GM12878 (cell line): Measurements from ENCODE around the gene RAD9A. TPM values are rescaled to one million over a fixed set of nuclear protein-coding genes. Genes with fewer than 3 reads are reported as not detected.
A peak's percentile ranks its signal among the peaks of the same experiment; 100 is the strongest.

Source experiments
- ATF7 ChIP-seq: fragments of 450-650 bp; IDR thresholded peaks from 2 replicates; pipeline ENCODE4 v1.6.1; 2016; ENCODE audit warnings: low read depth, mild to moderate bottlenecking
- BHLHE40 ChIP-seq, 2 experiments: fragments of 450-650 bp in 1 of 2; IDR thresholded peaks; 2 replicates each; pipeline ENCODE4 v1.6.1; 2011 to 2017; ENCODE audit warnings: low read depth in 2 of 2, borderline replicate concordance in 1 of 2, improper control_type of control experiment in 1 of 2, low read length in 1 of 2, mild to moderate bottlenecking in 1 of 2
- CREB1 ChIP-seq: IDR thresholded peaks from 2 replicates; pipeline ENCODE4 v1.6.1; 2012; ENCODE audit warnings: low read depth, mild to moderate bottlenecking, inconsistent platforms
- DPF2 ChIP-seq: fragments of 450-650 bp; IDR thresholded peaks from 2 replicates; pipeline ENCODE4 v1.6.1; 2017; ENCODE audit warnings: mild to moderate bottlenecking
- EGR1 ChIP-seq, 2 experiments: IDR thresholded peaks; 1 replicate in 1 of 2; 2 replicates in 1 of 2; pipeline ENCODE4 v1.6.1; 2011 to 2012; ENCODE audit warnings: low read depth in 2 of 2, low read length in 2 of 2, borderline replicate concordance in 1 of 2, mild to moderate bottlenecking in 1 of 2, moderate library complexity in 1 of 2
- FOXK2 ChIP-seq: fragments of 450-650 bp; IDR thresholded peaks from 2 replicates; pipeline ENCODE4 v1.6.1; 2017; ENCODE audit warnings: mild to moderate bottlenecking, moderate library complexity
- HCFC1 ChIP-seq: fragments of 150-350 bp; IDR thresholded peaks from 2 replicates; pipeline ENCODE4 v1.6.1; 2014; ENCODE audit warnings: low read length
- HDAC6 ChIP-seq: fragments of 200-600 bp; sonication (generic); IDR thresholded peaks from one replicate; pipeline ENCODE4 v1.8.0; 2017; ENCODE audit warnings: antibody characterized with exemption; ENCODE audit not compliant: unreplicated experiment
- NBN ChIP-seq: fragments of 450-650 bp; IDR thresholded peaks from 2 replicates; pipeline ENCODE4 v1.6.1; 2016
- NR2C1 ChIP-seq: fragments of 450-650 bp; IDR thresholded peaks from 2 replicates; pipeline ENCODE4 v1.6.1; 2017; ENCODE audit warnings: antibody characterized with exemption, mild to moderate bottlenecking, moderate library complexity
- NRF1 ChIP-seq: conservative IDR thresholded peaks from 2 replicates; pipeline ENCODE4 v1.6.1; 2011; ENCODE audit warnings: mild to moderate bottlenecking, low read depth, low read length, improper control_type of control experiment
- PAX8 ChIP-seq: fragments of 450-650 bp; IDR thresholded peaks from 2 replicates; pipeline ENCODE4 v1.6.1; 2017; ENCODE audit warnings: mild to moderate bottlenecking, moderate library complexity
- RAD21 ChIP-seq: IDR thresholded peaks from 2 replicates; pipeline ENCODE4 v1.6.1; 2011; ENCODE audit warnings: mild to moderate bottlenecking, low read depth, low read length, moderate library complexity; ENCODE audit not compliant: insufficient read depth
- SMARCA5 ChIP-seq: fragments of 450-650 bp; IDR thresholded peaks from 2 replicates; pipeline ENCODE4 v1.6.1; 2017; ENCODE audit warnings: mild to moderate bottlenecking
- SREBF2 ChIP-seq: IDR thresholded peaks from 2 replicates; pipeline ENCODE4 v1.6.1; 2012; ENCODE audit warnings: mild to moderate bottlenecking, low read length
- SUZ12 ChIP-seq: fragments of 200-600 bp; sonication (generic); IDR thresholded peaks from one replicate; pipeline ENCODE4 v1.6.1; 2018; ENCODE audit warnings: antibody characterized with exemption, mild to moderate bottlenecking; ENCODE audit not compliant: unreplicated experiment
- WRNIP1 ChIP-seq: IDR thresholded peaks from 2 replicates; pipeline ENCODE4 v1.6.1; 2011; ENCODE audit warnings: low read depth, low read length, improper control_type of control experiment, borderline replicate concordance
- ZNF274 ChIP-seq: IDR thresholded peaks from one replicate; pipeline ENCODE4 v1.8.0; 2011; ENCODE audit not compliant: insufficient read length, insufficient read depth
- ZZZ3 ChIP-seq: IDR thresholded peaks from 2 replicates; pipeline ENCODE4 v1.6.1; 2011; ENCODE audit warnings: low read depth; ENCODE audit not compliant: control insufficient read depth, insufficient read length
- polyA plus RNA-seq, 11 experiments: library from polyadenylated mRNA; depleted of rRNA in 4 of 11; unstranded in 6 of 11; stranded (reverse) in 5 of 11; fragments of >200 nt; fragmentation: Nextera tagmentation in 4 of 11; fragmentation: Illumina TruSeq in 1 of 11; extraction: Ambion mirVana in 4 of 11; extraction: Trizol in 1 of 11; gene quantifications; 1 replicate in 1 of 11; 2 replicates in 10 of 11; pipeline versions ENCODE4 v1.2.1 to v1.2.3, GENCODE V29; 2011 to 2016; ENCODE audit warnings: inconsistent platforms in 2 of 11, missing spikeins in 2 of 11, low read depth in 1 of 11
- total RNA-seq, 4 experiments: library from RNA; depleted of rRNA in 3 of 4; stranded (reverse); fragments of >200 nt in 3 of 4; fragmentation: Illumina TruSeq in 1 of 4; extraction: Trizol in 1 of 4; gene quantifications; 2 replicates each; pipeline versions ENCODE4 v1.2.1 to v1.2.3, GENCODE V29; 2013 to 2021
- TF ChIP-seq, protein P1 (sequence below): IDR thresholded peaks from 2 replicates; pipeline ENCODE4 v1.6.1; 2011; ENCODE audit warnings: low read depth, mild to moderate bottlenecking, low read length, moderate library complexity, borderline replicate concordance; ENCODE audit errors: extremely low read depth
- TF ChIP-seq, protein P2 (sequence below): fragments of 450-650 bp; IDR thresholded peaks from 2 replicates; pipeline ENCODE4 v1.6.1; 2016; ENCODE audit warnings: mild to moderate bottlenecking
- TF ChIP-seq, protein P3 (sequence below): fragments of 450-650 bp; IDR thresholded peaks from 2 replicates; pipeline ENCODE4 v1.6.1; 2017; ENCODE audit warnings: mild to moderate bottlenecking
- TF ChIP-seq, protein P4 (sequence below): fragments of 150-350 bp; IDR thresholded peaks from 2 replicates; pipeline ENCODE4 v1.6.1; 2016; ENCODE audit warnings: low read depth, low read length

The RAD9A gene
- total and polyA plus RNA-seq, 10 of the 15 experiments (the other 5 are each of a cell fraction or from before 2014, with no cell fraction given), result 1.1 to 36.2 (median 19.8) TPM

DNA sequence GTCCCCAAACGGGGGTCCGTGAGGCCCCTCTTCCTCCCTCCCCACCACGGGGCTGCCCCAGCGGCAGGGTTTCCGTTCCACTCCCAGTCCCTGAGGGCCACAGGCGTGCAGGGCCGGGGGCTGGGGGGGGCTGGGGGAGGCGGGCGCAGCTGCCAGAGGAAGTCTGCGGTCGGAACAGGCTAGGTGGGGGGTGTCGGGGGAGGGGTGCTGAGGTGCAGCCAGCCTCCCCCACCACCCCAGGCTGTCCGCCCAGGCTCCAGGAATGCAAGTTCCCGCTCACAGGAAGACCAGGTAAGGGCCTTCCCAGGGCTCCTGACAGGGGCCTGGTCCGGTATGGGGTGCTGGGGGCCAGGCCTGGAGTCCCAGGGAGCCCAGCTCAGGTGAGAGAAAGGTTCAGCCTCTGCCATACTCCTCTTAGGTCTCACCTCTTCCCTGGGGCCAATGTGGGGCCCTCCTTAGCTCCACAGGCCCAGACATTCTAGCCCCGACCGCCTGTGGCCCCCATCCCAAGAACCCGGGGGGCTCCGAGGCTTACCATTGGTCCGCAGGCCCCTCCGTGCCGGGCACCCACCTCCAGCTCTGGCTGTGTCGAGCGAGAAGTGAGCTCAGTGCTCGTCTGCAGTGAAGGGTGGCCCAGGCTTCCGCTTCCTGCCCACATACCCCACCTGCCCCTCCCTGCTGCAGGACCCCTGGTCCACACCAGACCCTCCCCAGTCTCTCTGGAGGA is 45.5 kb downstream of the RAD9A start, which contains the start of gene PTPRCAP (continued):
- TF ChIP-seq, protein P1, sequence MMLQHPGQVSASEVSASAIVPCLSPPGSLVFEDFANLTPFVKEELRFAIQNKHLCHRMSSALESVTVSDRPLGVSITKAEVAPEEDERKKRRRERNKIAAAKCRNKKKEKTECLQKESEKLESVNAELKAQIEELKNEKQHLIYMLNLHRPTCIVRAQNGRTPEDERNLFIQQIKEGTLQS, result no peak
- TF ChIP-seq ATF7 (no peak), EGR1 (IDR thresholded peaks at IDR 0.05; ENCODE audit: borderline replicate concordance in 1 of 2, low read depth in 2 of 2, low read length in 2 of 2) (peak in 1 of 2 experiments; percentile 19; a peak in 1 of 3 replicates), RAD21 (no peak), PAX8 (no peak), NR2C1 (no peak), DPF2 (peak; percentile 64), BHLHE40 (IDR thresholded peaks at IDR 0.05; ENCODE audit: borderline replicate concordance in 1 of 2, low read depth in 2 of 2, low read length in 1 of 2) (peak; percentile 28 to 55; a peak in 3 of 4 replicates), CREB1 (no peak), NBN (peak; percentile 45; the same call in 1 of the 2 replicates), FOXK2 (no peak), WRNIP1 (no peak), SMARCA5 (no peak), HCFC1 (no peak), SUZ12 (no peak), HDAC6 (no peak), ZNF274 (no peak), NRF1 (no peak), SREBF2 (no peak), ZZZ3 (no peak)
- TF ChIP-seq, protein P2, sequence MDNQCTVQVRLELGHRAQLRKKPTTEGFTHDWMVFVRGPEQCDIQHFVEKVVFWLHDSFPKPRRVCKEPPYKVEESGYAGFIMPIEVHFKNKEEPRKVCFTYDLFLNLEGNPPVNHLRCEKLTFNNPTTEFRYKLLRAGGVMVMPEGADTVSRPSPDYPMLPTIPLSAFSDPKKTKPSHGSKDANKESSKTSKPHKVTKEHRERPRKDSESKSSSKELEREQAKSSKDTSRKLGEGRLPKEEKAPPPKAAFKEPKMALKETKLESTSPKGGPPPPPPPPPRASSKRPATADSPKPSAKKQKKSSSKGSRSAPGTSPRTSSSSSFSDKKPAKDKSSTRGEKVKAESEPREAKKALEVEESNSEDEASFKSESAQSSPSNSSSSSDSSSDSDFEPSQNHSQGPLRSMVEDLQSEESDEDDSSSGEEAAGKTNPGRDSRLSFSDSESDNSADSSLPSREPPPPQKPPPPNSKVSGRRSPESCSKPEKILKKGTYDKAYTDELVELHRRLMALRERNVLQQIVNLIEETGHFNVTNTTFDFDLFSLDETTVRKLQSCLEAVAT, result peak; percentile 79
- TF ChIP-seq, protein P3, sequence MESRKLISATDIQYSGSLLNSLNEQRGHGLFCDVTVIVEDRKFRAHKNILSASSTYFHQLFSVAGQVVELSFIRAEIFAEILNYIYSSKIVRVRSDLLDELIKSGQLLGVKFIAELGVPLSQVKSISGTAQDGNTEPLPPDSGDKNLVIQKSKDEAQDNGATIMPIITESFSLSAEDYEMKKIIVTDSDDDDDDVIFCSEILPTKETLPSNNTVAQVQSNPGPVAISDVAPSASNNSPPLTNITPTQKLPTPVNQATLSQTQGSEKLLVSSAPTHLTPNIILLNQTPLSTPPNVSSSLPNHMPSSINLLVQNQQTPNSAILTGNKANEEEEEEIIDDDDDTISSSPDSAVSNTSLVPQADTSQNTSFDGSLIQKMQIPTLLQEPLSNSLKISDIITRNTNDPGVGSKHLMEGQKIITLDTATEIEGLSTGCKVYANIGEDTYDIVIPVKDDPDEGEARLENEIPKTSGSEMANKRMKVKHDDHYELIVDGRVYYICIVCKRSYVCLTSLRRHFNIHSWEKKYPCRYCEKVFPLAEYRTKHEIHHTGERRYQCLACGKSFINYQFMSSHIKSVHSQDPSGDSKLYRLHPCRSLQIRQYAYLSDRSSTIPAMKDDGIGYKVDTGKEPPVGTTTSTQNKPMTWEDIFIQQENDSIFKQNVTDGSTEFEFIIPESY, result no peak
- TF ChIP-seq, protein P4, sequence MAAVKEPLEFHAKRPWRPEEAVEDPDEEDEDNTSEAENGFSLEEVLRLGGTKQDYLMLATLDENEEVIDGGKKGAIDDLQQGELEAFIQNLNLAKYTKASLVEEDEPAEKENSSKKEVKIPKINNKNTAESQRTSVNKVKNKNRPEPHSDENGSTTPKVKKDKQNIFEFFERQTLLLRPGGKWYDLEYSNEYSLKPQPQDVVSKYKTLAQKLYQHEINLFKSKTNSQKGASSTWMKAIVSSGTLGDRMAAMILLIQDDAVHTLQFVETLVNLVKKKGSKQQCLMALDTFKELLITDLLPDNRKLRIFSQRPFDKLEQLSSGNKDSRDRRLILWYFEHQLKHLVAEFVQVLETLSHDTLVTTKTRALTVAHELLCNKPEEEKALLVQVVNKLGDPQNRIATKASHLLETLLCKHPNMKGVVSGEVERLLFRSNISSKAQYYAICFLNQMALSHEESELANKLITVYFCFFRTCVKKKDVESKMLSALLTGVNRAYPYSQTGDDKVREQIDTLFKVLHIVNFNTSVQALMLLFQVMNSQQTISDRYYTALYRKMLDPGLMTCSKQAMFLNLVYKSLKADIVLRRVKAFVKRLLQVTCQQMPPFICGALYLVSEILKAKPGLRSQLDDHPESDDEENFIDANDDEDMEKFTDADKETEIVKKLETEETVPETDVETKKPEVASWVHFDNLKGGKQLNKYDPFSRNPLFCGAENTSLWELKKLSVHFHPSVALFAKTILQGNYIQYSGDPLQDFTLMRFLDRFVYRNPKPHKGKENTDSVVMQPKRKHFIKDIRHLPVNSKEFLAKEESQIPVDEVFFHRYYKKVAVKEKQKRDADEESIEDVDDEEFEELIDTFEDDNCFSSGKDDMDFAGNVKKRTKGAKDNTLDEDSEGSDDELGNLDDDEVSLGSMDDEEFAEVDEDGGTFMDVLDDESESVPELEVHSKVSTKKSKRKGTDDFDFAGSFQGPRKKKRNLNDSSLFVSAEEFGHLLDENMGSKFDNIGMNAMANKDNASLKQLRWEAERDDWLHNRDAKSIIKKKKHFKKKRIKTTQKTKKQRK, result no peak
